Neural cell (in vitro differentiated cells): ENCODE measurements around the gene DALRD3.

ENCODE experiments used
- CTCF ChIP-seq: fragments of 450-650 bp; IDR thresholded peaks from 2 replicates; pipeline ENCODE4 v1.5.1; 2014; ENCODE audit warnings: antibody characterized with exemption, mild to moderate bottlenecking, moderate library complexity; ENCODE audit not compliant: poor library complexity, severe bottlenecking
- EP300 ChIP-seq: fragments of 450-650 bp; conservative IDR thresholded peaks from 2 replicates; pipeline ENCODE4 v1.6.1; 2014; ENCODE audit warnings: antibody characterized with exemption, mild to moderate bottlenecking, moderate library complexity; ENCODE audit not compliant: poor library complexity, severe bottlenecking
- EZH2 ChIP-seq: fragments of 200-600, 300-800 bp; shearing (Covaris generic), sonication (generic); IDR thresholded peaks from 2 replicates; pipeline ENCODE4 v1.6.1; 2014; ENCODE audit warnings: antibody characterized with exemption, low read length, borderline replicate concordance, mild to moderate bottlenecking; ENCODE audit not compliant: insufficient read depth, poor library complexity, severe bottlenecking
- POLR2AphosphoS5 ChIP-seq: IDR thresholded peaks from 2 replicates; pipeline ENCODE4 v1.6.1; 2012
- RAD21 ChIP-seq: fragments of 450-650 bp; conservative IDR thresholded peaks from 2 replicates; pipeline ENCODE4 v1.6.1; 2014; ENCODE audit warnings: antibody characterized with exemption, mild to moderate bottlenecking, moderate library complexity
- REST ChIP-seq: IDR thresholded peaks from 2 replicates; pipeline ENCODE4 v1.6.1; 2012; ENCODE audit warnings: borderline replicate concordance
- SMC3 ChIP-seq: fragments of 450-650 bp; conservative IDR thresholded peaks from 2 replicates; pipeline ENCODE4 v1.6.1; 2014; ENCODE audit warnings: antibody characterized with exemption, mild to moderate bottlenecking, moderate library complexity; ENCODE audit not compliant: poor library complexity
- TAF1 ChIP-seq: IDR thresholded peaks from 2 replicates; pipeline ENCODE4 v1.6.1; 2012; ENCODE audit warnings: low read depth

GRCh38 chr3:49001155-49001554 is 17.2 kb downstream of the DALRD3 start:
- TF ChIP-seq EZH2 (no peak), CTCF (no peak), POLR2AphosphoS5 (no peak), REST (no peak), RAD21 (no peak), EP300 (no peak), TAF1 (no peak), SMC3 (no peak)
